Panc1 (cell line): Measurements from ENCODE around the gene FAM83D. TPM values are rescaled to one million over a fixed set of nuclear protein-coding genes. Genes with fewer than 3 reads are reported as not detected.

Experiments used
- ATAC-seq: fragments of 200-7000 bp; cut with Tn5 transposase; 2 replicates; pipeline ENCODE4 v1.9.1; 2020; ENCODE audit warnings: mild to moderate bottlenecking, moderate library complexity
- BruUV-seq: library from RNA; stranded (reverse); fragments of 400-500 nt; replicated peaks from 2 replicates; lab custom pipeline; 2021; lab: Mats Ljungman, UMichigan
- CTCF ChIA-PET: fragments of 300-600 bp; sonication (Branson Sonifier 250); formaldehyde crosslinking; loops from one replicate; lab custom pipeline; 2022; ENCODE audit warnings: antibody characterized with exemption; lab: Charles Lee
- POLR2A ChIA-PET: fragments of 300-600 bp; sonication (Branson Sonifier 250); formaldehyde crosslinking; loops from one replicate; lab custom pipeline; 2022; ENCODE audit warnings: antibody characterized with exemption; lab: Charles Lee
- DNase-seq: peaks from one replicate; pipeline ENCODE4 v3.0.0-alpha.2; 2010; ENCODE audit warnings: low read depth, low spot score
- H3K27ac ChIP-seq: 2 replicates; pipeline ENCODE4 v1.5.1; 2011; ENCODE audit warnings: mild to moderate bottlenecking, low read length, inconsistent platforms
- H3K27me3 ChIP-seq: fragments of 200-500 bp; sonication (Bioruptor generic); 2 replicates; pipeline ENCODE4 v1.6.0; 2014; ENCODE audit warnings: low read length, inconsistent platforms; ENCODE audit not compliant: control insufficient read depth, insufficient read depth
- H3K36me3 ChIP-seq: fragments of 200-500 bp; sonication (Bioruptor generic); 2 replicates; pipeline ENCODE4 v1.5.1; 2014; ENCODE audit warnings: inconsistent platforms, mild to moderate bottlenecking, low read length, moderate library complexity; ENCODE audit not compliant: control insufficient read depth, insufficient read depth
- H3K4me1 ChIP-seq: 2 replicates; pipeline ENCODE4 v1.5.1; 2011; ENCODE audit warnings: inconsistent platforms, mild to moderate bottlenecking, low read length, moderate library complexity; ENCODE audit not compliant: control insufficient read depth, insufficient read depth
- H3K4me3 ChIP-seq, 2 experiments: 2 replicates each; pipeline ENCODE4 v1.5.1; 2011 to 2012; ENCODE audit warnings: low read depth in 2 of 2, low read length in 2 of 2, mild to moderate bottlenecking in 2 of 2, inconsistent platforms in 1 of 2, moderate library complexity in 1 of 2
- H3K9me3 ChIP-seq: fragments of 200-500 bp; sonication (Bioruptor generic); 2 replicates; pipeline ENCODE4 v1.5.1; 2014; ENCODE audit warnings: low read depth, mild to moderate bottlenecking, inconsistent platforms, low read length, moderate library complexity; ENCODE audit not compliant: control insufficient read depth, insufficient read depth
- CTCF ChIP-seq: fragments of 450-650 bp; IDR thresholded peaks from 2 replicates; pipeline ENCODE4 v1.5.1; 2017; ENCODE audit warnings: mild to moderate bottlenecking
- POLR2AphosphoS5 ChIP-seq: IDR thresholded peaks from 2 replicates; pipeline ENCODE4 v1.6.1; 2012; ENCODE audit warnings: mild to moderate bottlenecking, low read depth, low read length, moderate library complexity
- REST ChIP-seq, 2 experiments: IDR thresholded peaks; 2 replicates each; pipeline ENCODE4 v1.6.1; 2011 to 2012; ENCODE audit warnings: low read depth in 2 of 2, control low read depth in 1 of 2, low read length in 1 of 2, mild to moderate bottlenecking in 1 of 2, moderate library complexity in 1 of 2; ENCODE audit not compliant: insufficient read depth in 1 of 2
- SIN3A ChIP-seq: IDR thresholded peaks from 2 replicates; pipeline ENCODE4 v1.6.1; 2012; ENCODE audit warnings: low read depth, mild to moderate bottlenecking, low read length, moderate library complexity, borderline replicate concordance; ENCODE audit not compliant: insufficient read depth
- TCF7L2 ChIP-seq: IDR thresholded peaks from 2 replicates; pipeline ENCODE4 v1.6.1; 2011; ENCODE audit warnings: mild to moderate bottlenecking, low read depth, low read length, inconsistent platforms
- in situ Hi-C: cut with HindIII; loops from 2 replicates; pipeline ENCODE4 v1.10.0; 2016; ENCODE audit warnings: low sequenced_read_pairs, low pct_unique_long_range_greater_than_20kb
- intact Hi-C: fragments of 100-400 bp; cut with micrococcal nuclease; formaldehyde crosslinking; loops from one replicate; pipeline ENCODE4 v1.10.0; 2022; ENCODE audit not compliant: unreplicated experiment
- total RNA-seq: library from RNA; stranded (reverse); gene quantifications from one replicate; pipeline ENCODE4 v1.2.1, GENCODE V29; 2021; ENCODE audit not compliant: unreplicated experiment

Gene FAM83D
- total RNA-seq, 1 experiment from 2014 or later, result 30.9 TPM

GRCh38 chr20:38889050-38889449 lies 37.2 kb upstream of the FAM83D start:
- Histone ChIP-seq H3K27ac (no peak overlapping the region), H3K36me3 (no peaks in the 10 kb centered on the region), H3K9me3 (no peaks in the 10 kb centered on the region), H3K27me3 (no peaks in the 10 kb centered on the region), H3K4me1 (no peaks in the 10 kb centered on the region), H3K4me3 (no peak overlapping the region)
- CTCF ChIA-PET, result no interaction called here
- no peak for TF ChIP-seq TCF7L2
- no peak for TF ChIP-seq SIN3A
- no peak for TF ChIP-seq CTCF
- TF ChIP-seq REST (IDR thresholded peaks at IDR 0.05; ENCODE audit: insufficient read depth in 1 of 2, low read depth in 2 of 2, low read length in 1 of 2), result no peak
- TF ChIP-seq POLR2AphosphoS5, result no peak
- intact Hi-C loops (no loop called here), in situ Hi-C loops (no loop called here)
- DNase-seq (no peak), ATAC-seq (no peak)
- POLR2A ChIA-PET, result no interaction called here
- no TSS peak for BruUV-seq

GRCh38 chr20:38889792-38890496 lies 36.3 kb upstream of the FAM83D start:
- CTCF ChIA-PET, result no interaction called here
- intact Hi-C loops, result loop anchor here (5.0 kb wide), 1 partner anchor 243 kb away; no protein-coding TSS in a partner anchor
- in situ Hi-C loops, result no loop called here
- ATAC-seq (no peak), DNase-seq (no peak)
- Histone ChIP-seq H3K27ac (no peak overlapping the region), H3K4me3 (no peak overlapping the region), H3K27me3 (no peaks in the 10 kb centered on the region), H3K4me1 (no peaks in the 10 kb centered on the region), H3K9me3 (no peaks in the 10 kb centered on the region), H3K36me3 (no peaks in the 10 kb centered on the region)
- TF ChIP-seq CTCF (no peak), REST (IDR thresholded peaks at IDR 0.05; ENCODE audit: insufficient read depth in 1 of 2, low read depth in 2 of 2, low read length in 1 of 2) (no peak), TCF7L2 (no peak), SIN3A (no peak), POLR2AphosphoS5 (no peak)
- POLR2A ChIA-PET, result no interaction called here
- no TSS peak for BruUV-seq
